Hematopoietic multipotent progenitor cell (in vitro differentiated cells): ENCODE data around the gene ATP6V1B1. TPM values are rescaled to one million over a fixed set of nuclear protein-coding genes. Genes with fewer than 3 reads are reported as not detected.

Source experiments
- DNase-seq, 3 donors: peaks; one replicate each; pipeline ENCODE4 v3.0.0-alpha.2; 2011 to 2015; ENCODE audit warnings: low read depth in 2 of 3, low spot score in 2 of 3
- total RNA-seq: library from RNA; depleted of rRNA; stranded (reverse); fragments of >200 nt; gene quantifications from one replicate; pipeline ENCODE4 v1.2.3, GENCODE V29; 2012

Gene ATP6V1B1
- total RNA-seq, 1 donor: not detected

DNA sequence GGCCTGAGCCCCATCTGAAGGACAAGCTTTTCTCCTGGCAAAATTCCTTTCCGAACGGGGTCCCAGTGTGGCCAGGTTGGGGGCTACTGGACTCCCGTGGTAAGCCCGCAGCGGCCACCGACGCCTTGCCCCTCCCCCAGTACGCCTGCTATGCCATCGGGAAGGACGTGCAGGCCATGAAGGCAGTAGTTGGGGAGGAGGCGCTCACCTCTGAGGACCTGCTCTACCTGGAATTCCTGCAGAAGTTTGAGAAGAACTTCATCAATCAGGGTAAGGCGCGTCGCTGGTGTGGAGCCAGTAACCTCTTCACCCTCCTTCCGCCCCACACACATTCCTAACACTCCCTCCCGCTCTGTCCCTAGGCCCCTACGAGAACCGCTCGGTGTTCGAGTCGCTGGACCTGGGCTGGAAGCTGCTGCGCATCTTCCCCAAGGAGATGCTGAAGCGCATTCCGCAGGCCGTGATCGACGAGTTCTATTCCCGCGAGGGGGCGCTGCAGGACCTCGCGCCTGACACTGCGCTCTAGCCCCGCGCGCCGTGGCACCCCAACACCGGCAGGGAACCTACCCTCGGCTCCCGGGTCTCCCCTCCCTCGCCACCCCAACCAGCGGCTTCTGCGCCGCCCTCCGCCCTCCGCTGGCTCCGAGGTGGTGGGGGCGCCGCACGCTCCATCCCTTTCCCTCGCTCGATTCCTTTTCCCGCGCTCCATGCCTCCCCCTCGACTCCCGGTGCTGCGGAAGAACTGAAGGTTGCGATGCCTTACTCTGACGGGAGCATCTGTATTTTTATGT is 29.1 kb downstream of the ATP6V1B1 start:
- DNase-seq: peak; percentile 73 to 79 (median 78)

DNA sequence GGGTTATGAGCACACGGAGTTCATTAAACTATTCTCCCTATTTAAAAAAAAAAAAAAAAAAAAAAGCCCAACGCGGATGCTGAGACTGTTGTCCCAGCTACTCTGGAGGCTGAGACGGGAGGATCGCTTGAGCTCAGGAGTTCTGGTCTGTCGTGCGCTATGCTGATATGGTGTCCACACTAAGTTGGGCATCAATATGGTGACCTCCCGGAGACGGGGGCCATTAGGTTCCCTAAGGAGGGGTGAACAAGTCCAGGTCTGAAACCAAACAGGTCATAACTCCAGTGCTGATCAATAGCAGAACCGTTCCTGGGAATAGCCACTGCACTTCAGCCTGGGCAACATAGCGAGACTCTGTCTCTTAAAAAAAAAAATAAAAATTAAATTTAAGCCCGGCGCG is 29.8 kb downstream of the ATP6V1B1 start:
- DNase-seq: no peak

DNA sequence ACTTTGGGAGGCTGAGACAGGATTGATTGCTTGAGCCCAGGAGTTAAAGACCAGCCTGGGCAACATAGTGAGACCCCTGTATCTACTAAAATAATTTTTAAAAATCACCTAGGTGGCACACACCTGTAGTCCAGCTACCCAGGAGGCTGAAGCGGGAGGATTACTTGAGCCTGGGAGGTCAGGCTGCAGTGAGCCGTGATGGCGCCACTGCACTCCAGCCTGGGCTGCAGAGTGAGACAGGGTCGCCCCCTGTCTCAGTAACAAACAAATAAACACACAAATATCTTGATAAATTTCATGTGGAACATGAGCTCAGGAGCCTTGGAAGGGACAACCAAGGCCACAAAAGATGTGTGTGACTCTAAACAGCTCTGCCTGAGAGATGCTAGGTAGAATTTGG is 31.0 kb downstream of the ATP6V1B1 start:
- DNase-seq: no peak

DNA sequence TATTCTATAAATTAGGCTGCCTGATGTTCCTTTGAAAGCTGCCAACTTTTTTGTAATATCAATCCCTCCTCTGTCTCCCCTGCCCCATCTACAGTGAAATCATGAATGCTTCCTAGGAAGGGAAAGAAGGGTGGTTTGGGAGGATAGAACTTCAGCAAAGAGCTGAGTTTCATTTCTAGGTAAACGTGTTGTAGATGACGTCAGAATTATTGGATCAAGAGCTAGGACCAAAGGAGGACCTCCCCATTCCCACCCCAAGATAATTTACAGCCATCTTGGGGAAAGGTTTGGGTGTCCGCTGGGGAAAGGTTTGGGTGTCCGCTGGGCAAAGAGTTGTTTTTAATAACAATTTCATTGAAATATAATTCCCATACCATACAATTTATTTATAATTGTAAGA is 31.5 kb downstream of the ATP6V1B1 start:
- DNase-seq: no peak

DNA sequence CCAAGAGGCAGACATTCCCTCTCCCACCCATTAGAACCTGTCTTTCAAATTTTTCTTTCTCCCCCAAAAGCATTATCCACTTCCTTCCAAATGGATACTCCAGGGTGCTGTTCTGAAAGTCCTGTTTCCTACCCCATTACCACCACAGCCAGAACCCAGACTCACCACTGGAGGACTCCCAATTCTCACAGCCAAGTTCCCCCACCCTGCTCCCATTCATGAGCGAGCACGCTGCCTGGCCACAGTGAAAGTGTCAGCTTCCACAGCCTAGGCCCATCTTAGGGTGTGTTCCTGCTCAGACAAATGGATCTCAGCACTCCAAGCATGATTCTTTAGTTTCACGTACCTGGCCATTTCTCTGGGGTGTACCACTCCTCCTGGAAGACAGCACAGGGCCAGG is 38.9 kb downstream of the ATP6V1B1 start:
- DNase-seq: no peak

DNA sequence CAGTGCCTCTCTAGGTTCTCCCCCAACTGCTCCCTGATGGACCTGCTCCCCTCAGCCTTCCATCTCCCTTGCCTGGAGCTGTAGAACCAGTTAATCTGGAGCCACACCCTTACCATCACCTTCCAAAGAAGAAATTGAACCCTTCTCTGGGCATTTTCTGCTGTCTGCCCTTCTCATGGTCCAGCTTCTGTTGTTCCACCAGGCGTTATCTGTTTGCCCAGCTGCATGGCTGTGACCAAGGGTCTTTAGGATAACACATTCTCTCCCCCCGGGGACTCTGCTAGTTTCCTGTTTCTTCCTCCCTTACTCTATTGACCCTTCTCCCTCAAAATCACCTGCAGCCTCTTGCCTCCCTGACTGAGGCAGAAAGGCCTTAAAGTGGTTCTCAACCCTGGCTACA is 39.5 kb downstream of the ATP6V1B1 start:
- DNase-seq: no peak

DNA sequence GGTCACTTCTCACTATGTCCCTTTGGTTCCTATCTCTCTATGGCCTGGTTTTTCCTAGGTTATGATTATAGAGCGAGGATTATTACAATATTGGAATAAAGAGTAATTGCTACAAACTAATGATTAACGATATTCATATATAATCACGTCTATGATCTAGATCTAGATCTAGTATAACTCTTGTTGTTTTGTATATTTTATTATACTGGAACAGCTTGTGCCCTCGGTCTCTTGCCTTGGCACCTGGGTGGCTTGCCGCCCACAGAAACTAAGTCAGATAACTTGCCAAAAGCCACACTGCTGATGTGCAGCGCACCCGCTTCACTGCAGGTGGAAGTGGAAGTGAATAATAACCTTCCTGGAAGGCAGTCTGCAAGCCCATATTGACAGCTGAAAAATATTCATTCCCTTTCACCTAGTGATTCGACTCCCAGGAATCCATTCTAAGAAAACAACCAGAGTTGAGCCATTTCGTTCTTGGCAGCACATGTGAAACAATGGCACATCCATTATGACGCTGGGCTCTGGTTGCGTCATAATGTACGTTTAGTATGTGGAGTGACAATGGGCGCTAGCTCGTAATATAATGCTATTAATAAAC is 42.0 kb downstream of the ATP6V1B1 start:
- peak in 1 of 3 donors; percentile 40 for DNase-seq

DNA sequence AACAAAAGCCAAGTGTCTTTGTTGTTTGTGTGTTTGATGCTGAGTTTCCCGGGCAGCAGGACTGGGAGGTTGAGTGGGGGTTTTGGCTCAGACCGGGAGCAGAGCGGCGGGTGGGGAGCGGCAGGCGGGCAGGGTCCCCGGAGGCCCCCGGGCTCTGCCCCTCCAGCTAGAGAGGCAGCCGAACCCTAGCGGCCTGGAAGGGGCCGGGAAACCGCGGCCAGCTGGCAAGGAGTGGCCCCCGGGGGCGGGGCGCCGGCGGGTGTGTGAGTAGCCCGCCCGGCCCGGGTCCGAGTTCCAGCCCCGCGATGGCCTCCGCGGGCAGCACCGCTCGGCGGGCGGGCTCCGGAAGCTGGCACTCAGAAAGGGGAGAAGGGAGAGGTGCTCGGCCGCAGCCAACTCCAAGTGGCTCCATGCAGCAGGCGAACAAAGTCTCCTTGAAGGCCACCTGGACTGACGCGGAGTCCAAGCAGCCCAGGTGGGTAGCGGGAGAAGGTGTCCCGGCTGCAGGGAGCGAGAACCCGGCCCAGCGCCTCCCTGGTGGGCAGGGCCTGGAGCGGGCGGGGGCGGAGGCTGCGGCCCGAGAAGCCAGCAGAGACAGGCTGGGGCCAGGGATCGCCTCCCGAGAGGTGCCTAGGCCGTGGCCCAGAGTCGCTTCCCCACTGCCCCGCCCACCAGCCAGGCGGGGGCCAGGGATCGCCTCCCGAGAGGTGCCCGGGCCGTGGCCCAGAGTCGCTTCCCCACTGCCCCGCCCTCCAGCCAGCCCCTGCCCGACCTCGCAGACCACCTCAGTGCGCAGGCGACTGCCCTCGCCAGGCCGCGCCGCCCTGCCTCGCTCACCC is 42.9 kb downstream of the ATP6V1B1 start, which contains the start of gene ANKRD53:
Gene ANKRD53 (plus strand): TSS at position 290 of the 839 bp plus-strand sequence. CDS start 16 bp downstream, at position 306.
- DNase-seq: no peak

DNA sequence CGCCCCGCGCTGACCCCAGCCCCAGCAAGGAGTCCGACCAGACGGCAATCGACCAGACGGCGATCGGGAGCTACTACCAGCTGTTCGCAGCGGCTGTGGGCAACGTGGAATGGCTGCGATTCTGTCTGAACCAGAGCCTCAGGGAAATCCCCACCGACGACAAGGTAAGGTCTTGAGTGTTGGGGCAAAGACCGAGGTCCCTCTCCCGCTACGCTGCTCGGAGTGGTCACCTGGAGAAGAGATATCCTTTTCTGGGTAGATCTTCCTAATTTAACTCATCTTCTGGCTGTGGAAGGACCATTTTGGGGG is 43.4 kb downstream of the ATP6V1B1 start:
- DNase-seq: no peak

DNA sequence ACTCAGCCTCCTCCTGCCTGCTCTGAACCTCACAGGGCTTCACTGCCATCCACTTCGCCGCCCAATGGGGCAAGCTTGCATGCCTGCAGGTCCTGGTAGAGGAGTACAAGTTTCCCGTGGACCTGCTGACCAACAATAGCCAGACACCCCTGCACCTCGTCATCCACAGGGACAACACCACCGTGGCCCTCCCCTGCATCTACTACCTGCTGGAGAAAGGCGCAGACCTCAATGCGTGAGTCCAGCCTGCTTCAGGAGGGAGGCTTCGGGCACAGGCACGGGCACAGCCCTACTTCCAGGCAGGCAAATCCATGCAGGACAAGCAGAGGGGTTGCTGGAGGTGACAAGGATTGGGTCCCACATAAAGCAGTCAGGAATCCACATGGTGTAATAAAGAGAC is 43.9 kb downstream of the ATP6V1B1 start:
- DNase-seq: no peak

DNA sequence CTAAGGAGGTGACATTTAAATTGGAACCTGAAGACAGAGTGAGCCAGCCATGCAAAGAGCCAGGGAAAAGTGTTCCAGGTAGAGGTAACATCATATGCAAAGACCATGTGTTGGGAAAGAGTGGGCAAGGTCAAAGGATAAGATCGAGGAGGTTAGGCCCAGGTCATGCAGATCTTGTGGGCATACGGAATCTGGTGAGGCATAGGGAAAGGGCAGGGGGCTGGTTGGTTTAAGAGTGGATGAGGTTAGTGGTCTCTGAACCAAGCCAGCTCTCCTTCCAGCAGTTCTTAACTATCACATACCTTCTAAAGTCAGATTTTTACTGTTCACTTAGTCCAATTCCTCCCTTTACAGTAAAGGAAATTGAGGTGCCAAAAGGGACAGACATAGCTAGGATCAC is 45.7 kb downstream of the ATP6V1B1 start:
- DNase-seq: no peak

DNA sequence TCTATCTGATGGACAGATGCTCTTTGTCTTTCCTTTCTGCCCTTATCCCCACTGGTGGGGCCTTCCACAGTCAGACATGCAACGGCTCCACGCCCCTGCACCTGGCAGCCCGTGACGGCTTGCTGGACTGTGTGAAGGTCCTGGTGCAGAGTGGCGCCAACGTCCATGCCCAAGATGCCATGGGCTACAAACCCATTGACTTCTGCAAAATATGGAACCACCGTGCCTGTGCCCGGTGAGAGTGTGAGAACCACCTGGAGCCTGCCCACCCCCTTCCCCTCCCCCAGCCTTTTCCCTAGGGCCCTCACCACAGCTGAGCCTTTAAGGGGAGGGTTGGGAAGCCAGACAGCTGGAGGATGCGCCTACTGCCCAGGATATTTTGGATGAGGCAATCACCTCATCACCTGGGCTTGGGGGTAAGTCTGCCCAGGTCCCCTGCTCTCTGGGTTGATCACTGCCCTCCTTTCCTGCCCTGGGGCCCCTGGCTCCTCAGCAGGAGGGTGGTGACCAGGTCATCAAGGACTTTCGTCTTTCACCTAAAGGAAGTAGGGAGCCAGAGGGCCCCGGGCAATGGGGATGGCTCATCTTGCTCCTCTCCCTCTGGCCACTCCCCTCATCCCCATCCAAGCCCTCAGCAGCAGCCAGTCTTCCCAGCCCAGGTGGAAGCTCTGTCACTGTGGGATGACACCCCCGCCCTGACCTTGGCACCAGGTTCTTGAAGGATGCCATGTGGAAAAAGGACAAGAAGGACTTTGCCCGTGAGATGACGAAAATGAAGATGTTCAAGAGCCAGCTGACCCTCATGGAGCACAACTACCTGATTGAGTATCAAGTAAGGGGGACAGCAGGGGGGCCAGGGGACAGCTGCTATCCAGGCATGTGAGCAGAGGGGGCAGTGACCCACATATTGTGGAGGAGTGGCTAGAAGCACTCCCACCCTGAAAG is 46.4 kb downstream of the ATP6V1B1 start:
- no peak for DNase-seq

DNA sequence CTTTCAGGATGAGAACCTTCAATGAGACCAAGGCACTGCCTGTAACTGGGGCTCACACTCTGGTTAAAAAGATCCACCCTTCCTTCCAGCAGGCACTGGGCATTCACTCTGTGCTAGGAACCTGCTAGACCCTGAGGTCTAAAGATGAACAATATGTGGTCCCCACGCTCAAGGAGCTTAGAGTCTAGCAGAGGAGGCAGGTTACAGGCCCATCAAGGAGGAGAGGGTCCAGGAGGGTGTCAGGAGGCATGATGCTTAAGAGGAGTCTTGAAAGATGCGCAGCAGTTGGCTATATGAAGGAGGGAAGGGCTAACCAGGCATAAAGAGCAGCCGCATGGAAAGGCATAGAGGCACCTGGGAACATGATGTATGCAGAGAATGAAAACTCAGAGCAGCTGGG is 47.3 kb downstream of the ATP6V1B1 start:
- DNase-seq: no peak

DNA sequence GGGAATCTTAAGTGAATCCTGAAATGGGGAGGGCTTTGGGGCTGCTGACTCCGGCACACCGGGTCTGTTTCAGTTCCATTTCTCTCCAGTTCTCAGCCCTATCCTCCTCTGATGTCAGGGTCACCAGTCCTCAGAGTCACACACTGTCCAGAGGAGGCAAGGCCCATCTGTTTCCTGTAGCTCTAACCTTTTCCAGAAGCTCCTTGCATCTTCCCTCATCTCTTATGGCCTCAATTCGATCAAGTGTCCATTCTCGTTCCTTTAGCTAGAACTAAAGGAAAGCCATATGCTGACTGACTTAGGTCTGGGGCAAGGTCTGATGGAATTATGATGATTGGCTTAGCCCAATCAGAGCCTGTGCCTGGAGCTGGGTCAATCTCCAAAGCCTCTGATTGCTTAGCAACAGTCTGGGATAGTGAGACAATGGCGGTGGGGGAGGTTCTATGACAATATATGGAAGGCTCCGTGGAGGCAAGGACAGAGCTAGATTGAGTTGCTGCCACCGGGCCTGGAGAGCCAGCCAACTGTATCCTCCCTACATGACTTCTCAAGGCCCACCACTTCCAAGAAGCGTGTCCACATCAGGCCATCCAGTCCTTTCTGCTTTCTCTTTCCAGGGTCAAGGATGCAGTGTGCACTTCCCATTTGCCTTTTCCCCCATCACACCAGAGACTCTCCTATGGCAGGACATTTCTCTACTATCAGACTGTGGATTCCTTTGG is 48.0 kb downstream of the ATP6V1B1 start:
- DNase-seq: no peak

DNA sequence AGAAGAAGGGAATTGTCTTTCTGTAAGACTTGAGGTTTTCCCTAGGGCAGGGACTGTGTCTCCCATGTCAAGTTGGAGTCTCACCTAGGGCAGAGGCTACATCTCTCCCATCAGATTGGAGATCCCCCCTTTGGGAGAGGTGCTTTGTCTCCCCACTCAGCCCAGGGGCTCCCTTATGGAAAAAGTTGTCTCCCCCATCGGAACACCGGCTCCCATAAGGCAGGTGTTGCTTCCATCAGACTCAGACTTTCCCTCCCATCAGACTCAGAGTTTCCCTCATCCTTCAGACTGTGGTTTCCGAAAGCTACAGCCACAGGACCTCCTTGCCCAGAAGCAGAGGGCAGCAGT is 48.5 kb downstream of the ATP6V1B1 start:
- no peak for DNase-seq

DNA sequence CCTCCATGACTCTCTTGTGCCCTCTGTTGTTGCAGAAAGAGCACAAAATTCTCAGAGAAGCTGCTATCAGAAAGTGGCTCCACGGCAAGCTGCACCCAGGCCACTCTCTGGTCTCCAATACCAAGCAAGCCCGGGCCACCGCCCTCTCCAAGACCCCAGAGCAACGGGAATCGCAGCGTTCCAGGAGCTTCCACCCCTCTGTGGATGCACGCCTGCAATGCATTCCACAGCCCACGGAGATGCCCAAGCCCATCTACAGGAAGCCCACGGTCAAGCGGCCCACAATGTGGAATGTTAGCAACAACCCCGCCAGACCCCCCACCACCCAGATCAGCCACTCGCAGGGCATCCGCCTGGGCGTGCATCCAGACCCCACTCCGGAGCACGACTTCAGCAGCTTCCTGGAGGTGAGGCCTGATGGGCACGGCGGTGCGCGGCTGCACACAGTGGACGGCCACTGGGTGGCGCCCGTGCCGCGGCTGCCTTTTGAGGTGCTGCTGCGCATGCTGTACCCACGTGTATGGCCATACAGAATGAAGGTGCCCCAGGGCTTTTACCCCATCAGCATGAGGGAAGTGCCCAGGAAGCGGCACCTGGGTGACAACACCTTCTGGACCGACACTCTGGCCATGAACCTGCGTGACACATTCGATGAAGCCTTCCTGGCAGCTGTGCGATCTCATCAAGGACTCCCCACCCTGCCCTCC is 49.0 kb downstream of the ATP6V1B1 start:
- peak; percentile 62 to 79 (median 70) for DNase-seq

DNA sequence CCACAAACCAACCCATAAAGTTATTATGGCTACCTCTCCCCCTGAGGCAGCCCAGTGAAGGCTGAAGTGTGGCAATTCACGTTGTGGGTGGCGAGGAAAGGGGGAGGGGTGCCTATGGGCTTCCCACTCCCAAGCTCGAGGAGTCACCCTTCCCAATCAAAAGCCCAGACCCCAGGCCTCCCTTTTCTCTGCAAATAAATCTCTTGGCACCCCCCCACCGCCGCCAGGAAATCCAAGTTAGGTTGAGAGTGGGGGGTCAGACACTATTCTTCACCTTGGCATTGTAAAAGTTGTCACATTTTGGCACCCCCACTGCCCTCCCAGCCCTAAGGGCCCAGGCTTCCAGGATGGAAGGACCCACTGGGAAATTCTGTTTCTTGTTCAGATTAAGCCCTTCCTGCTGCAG is 49.6 kb downstream of the ATP6V1B1 start:
- DNase-seq: no peak

DNA sequence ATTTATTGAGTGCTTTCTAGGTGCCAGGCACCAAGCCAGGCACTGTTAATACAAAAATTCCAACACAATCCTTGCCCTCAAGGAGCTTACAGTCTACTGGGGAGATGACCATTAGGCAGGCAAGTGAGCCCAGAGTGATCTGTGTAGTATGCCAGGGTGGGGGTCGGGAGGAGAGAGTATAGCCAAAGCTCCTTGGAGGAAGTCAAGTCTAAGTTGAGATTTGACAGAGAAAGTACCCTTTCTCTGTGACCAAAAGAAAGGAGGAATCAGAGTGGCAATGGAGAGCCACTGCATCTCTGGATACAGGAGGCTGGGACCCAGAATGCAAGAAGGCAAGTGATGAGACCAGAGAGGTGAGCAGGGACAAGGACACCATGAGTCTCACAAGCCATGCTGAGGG is 50.3 kb downstream of the ATP6V1B1 start:
- DNase-seq: no peak

DNA sequence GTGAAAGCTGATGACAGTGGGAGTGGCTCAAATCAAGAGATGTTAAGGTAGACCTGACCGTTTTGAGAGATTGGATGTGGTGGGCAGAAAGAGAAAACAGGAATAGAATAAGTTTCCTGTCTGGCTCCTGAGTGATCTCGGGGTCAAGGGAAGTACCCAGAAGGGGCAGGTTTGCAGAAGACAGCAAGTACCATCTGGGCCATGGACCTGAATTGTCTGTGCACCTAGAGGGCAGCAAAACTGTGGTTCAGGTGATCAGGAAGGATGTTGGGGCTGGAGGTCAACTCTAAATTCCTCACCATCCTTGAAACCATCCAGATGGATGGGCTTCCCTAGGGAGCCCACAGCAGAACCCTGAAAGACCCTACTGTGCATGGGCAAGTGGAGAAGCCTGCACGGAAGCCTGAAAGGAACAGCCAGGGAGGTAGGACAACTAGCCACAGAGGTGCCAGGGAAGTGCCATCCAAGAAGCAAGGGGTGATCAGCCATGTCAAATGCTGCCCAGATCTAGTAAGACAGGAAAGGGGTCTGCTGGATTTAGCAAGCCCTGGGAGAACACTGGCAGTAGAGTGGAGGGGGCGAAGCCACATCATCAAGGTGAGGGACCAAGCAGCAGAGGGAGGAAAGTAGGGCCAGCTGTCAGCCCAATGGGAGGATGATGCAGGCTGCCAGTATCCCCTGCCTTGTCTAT is 50.9 kb downstream of the ATP6V1B1 start:
- no peak for DNase-seq
